Hematopoietic multipotent progenitor cell treated with erythropoietin and hydrocortisone succinate and interleukin-3 and kit ligand, for 8 days (in vitro differentiated cells): ENCODE data around the gene LRRC63.
"Not testable (repeated sequence)": the region's sequence is repeated elsewhere in the genome, so short reads cannot be mapped to it uniquely, and the experiment has no call there.

Source experiments
- DNase-seq: peaks from one replicate; pipeline ENCODE4 v3.0.0-alpha.2; 2015

LRRC63 gene

DNA sequence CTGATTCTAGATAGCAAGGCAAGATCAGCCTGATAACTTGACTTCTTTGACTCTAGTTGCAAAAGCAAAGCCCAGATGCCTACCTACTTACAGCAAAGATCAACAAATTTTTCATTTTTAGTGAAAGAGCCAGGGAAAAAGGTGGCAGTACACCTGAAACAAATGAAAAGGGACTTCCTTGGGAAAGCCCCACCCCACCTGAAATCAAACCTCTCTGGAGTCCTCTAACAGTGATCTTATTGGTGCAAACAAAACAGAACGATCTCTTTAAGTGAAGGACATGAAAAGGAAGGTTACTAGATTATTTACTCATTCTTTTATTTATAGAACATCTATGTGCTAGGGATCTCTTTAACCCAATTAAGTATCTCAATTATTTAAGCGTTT is 29.2 kb upstream of the LRRC63 start:
- no peak for DNase-seq

GRCh38 chr13:46183018-46183946 is 28.4 kb upstream of the LRRC63 start:
- DNase-seq: peak; percentile 76

DNA sequence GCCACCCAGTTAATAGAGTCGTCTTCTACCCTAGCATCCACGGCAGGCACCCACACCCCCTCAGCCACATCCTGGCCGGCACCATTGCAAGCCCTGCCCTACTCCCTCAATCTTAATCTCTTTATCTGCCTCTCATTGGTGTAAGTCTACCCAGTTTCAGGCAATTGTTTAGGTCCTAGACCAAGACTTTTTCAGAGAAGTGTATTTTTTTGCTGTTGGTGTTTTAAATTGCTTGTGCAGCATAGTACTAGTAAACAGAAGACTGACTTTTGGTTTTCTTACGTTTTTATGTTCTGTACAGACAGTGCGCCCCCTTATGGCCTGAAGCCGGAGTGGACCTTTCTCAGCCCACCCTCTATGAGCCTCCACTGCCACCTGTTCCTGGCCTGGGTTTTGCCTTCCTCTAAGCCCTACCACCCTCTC is 27.4 kb upstream of the LRRC63 start:
- DNase-seq: peak; percentile 75

DNA sequence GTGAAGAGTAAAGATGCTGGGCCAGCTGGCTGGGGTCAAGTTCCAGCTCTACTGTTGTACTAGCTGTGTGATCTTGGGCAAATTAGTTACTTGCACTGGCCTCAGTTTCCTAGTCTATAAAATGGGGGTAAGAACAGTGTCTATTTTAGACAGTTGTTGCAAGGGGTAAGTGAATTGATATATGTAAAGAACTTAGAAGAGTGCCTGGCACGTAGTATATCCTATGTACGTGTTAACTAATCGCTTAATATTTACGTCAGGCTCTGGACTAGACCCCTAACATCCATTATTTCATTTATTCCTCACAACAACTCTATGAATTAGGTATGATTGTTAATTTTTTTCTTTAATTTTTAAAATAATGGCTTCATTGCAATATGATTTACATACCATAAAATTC is 26.1 kb upstream of the LRRC63 start:
- DNase-seq: no peak

DNA sequence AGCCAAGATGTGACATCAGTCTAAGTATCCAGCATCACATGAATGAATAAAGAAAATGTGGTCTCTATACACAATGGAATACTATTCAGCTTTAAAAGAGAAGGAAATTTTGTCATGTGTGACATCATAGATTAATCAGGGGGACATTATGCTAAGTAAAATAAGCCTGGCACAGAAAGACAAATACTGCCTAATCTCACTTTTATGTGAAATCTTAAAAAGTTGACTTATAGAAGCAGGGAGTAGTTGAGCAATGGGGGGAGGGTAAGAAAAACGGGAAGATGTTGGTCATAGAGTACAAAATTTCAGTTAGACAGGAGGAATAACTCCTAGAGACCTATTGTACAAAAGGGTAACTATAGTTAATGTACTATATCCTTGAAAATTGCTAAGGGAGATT is 19.3 kb upstream of the LRRC63 start:
- no peak for DNase-seq

- no peak for DNase-seq
Observed at GRCh38 chr13:46195016-46195415, 16.7 kb upstream of the LRRC63 start.

- DNase-seq: no peak
Observed at GRCh38 chr13:46197299-46198048, 14.3 kb upstream of the LRRC63 start.

- DNase-seq: no peak
Observed at GRCh38 chr13:46198696-46199193, 13.0 kb upstream of the LRRC63 start.

DNA sequence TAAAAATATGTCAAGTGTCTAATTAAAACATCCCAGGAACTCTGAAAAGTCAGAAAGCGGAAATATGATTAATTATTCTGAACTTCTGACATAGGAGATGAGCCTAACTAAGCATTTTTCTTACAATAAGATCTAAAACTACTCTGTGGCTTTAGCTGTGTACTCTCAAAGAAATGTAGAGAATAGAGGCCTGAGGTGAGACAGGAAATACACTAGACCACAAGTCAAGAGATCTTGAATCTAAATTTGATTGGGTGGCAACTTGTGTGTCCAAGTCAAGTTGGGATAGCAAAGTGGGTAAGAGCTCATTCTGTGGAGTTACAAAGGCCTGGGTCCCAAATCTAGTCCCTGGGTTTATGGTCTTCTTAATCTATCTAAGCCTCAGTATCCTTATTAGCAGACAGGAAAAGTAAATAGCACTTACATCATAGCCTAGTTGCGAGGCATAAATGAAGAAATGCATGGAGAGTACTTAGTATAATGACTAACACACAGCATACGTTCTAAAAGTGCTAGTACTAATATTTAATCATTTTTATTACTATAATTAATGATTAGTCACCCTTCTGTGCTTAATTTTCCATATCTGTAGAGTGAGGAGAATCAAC is 9.4 kb upstream of the LRRC63 start:
- DNase-seq: no peak

DNA sequence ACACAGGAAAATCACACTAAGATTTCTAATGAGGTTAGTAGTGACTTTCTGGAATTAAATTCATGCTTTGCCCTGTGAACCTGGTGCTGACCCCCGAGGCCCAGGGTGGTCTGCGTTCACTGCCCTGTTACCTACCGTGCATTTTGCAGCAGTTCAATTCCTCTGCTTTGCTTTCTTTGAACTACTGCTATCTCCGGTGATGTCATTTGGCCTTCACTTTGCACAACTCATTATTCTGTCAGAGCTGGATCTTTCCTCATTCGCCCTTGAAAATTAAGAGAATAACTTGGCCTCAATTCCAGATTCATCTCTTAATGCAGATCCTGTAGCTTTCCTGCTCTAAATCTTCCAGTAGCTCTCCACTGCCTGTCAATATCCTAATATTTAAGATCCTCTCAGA is 8.8 kb upstream of the LRRC63 start:
- no peak for DNase-seq

- no peak for DNase-seq
Observed at GRCh38 chr13:46206143-46206542, 5.6 kb upstream of the LRRC63 start.

DNA sequence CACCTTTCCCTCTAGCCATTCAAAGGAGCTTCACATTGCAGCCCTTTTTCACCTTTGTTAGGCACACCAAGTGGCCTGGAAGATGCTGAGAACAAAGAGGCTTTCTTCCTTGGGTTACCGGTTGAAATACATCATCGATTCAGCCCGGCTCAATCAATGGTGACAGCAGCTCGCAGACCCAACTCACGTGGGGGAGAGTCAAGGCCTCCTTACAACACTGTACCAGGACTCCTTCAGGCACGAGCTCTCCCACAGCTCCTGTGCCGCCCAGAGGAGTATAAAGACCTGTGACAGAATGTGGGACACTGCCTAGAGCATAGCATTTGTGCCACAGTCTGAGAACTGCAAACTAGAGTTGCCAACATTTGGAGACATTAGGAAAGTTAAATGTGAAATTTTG is 3.9 kb upstream of the LRRC63 start:
- no peak for DNase-seq

DNA sequence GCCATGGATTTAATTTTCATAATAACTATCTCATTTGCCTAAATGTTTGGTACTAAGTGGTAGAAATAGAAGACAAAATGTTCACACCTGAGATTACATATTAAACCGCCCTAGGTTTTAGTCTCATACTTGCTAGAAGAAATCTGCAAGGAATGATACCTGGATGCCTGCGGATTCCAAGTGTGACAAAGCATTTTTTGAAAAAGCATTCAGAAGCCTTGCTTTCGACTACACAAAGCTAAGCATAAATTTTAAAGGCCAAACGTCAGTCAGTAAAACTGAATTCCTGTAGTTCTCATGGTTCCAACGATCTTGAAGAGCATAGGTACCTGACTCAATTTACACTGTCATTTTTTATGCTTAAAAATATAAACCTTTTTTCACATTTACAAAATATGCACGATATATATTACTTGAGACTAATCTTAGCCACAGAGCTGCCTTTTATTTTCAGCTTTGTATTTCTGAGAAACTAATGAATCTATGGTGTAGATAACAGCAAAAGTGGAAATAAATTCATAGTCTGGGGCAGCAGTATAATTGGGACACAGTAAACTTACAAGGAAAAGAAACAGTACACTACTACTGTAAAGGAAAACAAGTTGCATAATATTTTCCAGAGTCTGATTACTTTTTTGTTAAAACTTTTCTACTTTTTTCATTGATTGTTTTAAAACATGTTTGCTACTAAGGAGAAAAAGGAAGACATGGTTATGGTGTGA is 1.2 kb upstream of the LRRC63 start:
- DNase-seq: peak; percentile 36

GRCh38 chr13:46211116-46211482 is 629 bp upstream of the LRRC63 start:
- peak; percentile 88 for DNase-seq

DNA sequence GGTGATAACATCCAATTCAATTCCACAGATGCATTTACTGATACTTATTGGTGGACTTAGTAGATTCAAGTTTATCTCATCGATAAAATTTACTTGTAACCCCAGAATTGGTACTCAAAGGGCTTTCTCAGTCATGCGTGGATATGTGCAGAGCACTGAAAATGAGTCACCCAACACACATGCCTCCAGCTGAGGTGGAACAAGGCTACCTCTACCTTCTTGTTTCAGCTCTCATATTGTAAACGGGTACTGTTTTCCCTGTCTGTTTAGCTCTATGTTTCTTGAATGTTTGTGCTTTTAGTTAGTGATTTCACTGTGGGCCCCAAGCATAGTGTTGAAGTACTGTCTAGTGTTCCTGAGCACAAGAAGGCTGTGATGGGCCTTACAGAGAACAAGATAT is 1.5 kb downstream of the LRRC63 start:
- DNase-seq: no peak

DNA sequence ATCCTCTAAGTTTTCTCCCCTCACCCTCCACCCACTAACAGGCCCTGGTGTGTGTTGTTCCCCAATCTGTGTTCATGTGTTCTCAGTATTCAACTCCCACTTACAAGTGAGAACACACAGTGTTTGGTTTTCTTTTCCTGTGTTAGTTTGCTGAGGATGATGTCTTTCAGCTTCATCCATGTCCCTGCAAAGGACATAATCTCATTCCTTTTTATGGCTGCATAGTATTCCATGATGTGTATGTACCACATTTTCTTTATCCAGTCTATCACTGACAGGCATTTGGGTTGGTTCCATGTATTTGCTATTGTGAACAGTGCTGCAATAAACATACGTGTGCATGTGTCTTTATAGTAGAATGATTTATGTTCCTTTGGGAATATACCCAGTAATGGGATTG is 3.0 kb downstream of the LRRC63 start:
- not testable (repeated sequence) for DNase-seq

DNA sequence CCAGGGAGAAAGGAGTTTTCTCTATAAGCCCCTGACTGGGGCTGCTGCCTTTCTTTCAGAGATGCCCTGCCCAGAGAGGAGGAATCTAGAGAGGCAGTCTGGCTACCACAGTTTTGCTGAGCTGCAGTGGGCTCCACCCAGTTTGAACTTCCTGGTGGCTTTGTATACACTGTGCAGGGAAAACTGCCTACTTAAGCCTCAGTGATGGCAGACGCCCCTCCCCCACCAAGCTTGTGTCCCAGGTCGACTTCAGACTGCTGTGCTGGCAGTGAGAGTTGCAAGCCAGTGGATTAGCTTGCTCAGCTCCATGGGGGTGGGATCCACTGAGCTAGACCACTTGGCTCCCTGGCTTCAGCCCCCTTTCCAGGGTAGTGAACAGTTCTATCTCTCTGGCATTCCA is 8.5 kb downstream of the LRRC63 start:
- DNase-seq: peak; percentile 27

- no peak for DNase-seq
Observed at GRCh38 chr13:46229251-46229650, 17.5 kb downstream of the LRRC63 start.

- DNase-seq: no peak
Observed at GRCh38 chr13:46232281-46232680, 20.6 kb downstream of the LRRC63 start.

DNA sequence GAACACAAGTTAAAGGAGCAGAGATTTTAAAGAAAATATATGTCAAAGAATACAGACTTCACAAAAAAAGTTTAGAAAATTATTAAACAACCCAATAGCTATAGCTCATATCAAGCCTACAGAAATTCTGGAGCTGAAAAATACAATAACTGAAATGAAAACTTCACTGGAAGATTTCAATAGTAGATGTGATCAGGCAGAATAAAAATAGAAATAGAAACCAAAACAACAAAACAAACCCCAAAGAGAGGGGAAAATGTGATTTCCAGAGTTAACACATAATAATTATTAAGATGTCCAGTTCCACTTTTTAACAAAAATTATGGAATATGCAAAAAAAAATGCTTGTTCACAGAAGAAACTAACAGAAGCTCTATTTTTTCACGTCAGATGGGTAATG is 23.6 kb downstream of the LRRC63 start:
- DNase-seq: no peak

- no peak for DNase-seq
Observed at GRCh38 chr13:46265292-46265691, 53.6 kb downstream of the LRRC63 start.

GRCh38 chr13:46267166-46267565 is 55.4 kb downstream of the LRRC63 start:
- no peak for DNase-seq

- DNase-seq: no peak
Observed at GRCh38 chr13:46270416-46270815, 58.7 kb downstream of the LRRC63 start.
